HepG2 (cell line): Measurements from ENCODE around the gene RPS6KB1. TPM values are rescaled to one million over a fixed set of nuclear protein-coding genes. Genes with fewer than 3 reads are reported as not detected.

ENCODE experiments used
- HNF1B ChIP-seq: sonication (generic); formaldehyde crosslinking; IDR thresholded peaks from 2 replicates; pipeline ENCODE4 v1.5.1; 2020; ENCODE audit warnings: mild to moderate bottlenecking, moderate library complexity, missing genetic modification reagents
- NFE2 ChIP-seq: sonication (generic); formaldehyde crosslinking; IDR thresholded peaks from 2 replicates; pipeline ENCODE4 v1.4.0; 2020; ENCODE audit warnings: missing genetic modification reagents
- RAD21 ChIP-seq: fragments of 450-650 bp; formaldehyde crosslinking; IDR thresholded peaks from 2 replicates; pipeline ENCODE4 v1.5.0; 2020; ENCODE audit warnings: mild to moderate bottlenecking
- RFXAP ChIP-seq: sonication (generic); formaldehyde crosslinking; IDR thresholded peaks from 2 replicates; pipeline ENCODE4 v1.4.0; 2020; ENCODE audit warnings: missing genetic modification reagents, borderline replicate concordance
- SRSF4 ChIP-seq: fragments of 200-400 bp; formaldehyde crosslinking; IDR thresholded peaks from one replicate; pipeline ENCODE4 v1.6.1; 2018; ENCODE audit warnings: mild to moderate bottlenecking, low read depth, low read length, moderate library complexity; ENCODE audit not compliant: poor library complexity, severe bottlenecking
- THAP7 ChIP-seq: sonication (generic); formaldehyde crosslinking; IDR thresholded peaks from 2 replicates; pipeline ENCODE4 v1.8.1; 2023; ENCODE audit warnings: mild to moderate bottlenecking, missing genetic modification reagents
- THAP9 ChIP-seq: sonication (generic); formaldehyde crosslinking; IDR thresholded peaks from 2 replicates; pipeline ENCODE4; 2020; ENCODE audit warnings: missing genetic modification reagents, mild to moderate bottlenecking, borderline replicate concordance
- ZFP62 ChIP-seq: sonication (generic); formaldehyde crosslinking; IDR thresholded peaks from 2 replicates; pipeline ENCODE4 v1.4.0; 2020; ENCODE audit warnings: missing genetic modification reagents
- ZNF12 ChIP-seq: sonication (generic); formaldehyde crosslinking; IDR thresholded peaks from 2 replicates; pipeline ENCODE4 v1.5.0; 2020; ENCODE audit warnings: missing genetic modification reagents
- ZNF18 ChIP-seq: sonication (generic); formaldehyde crosslinking; IDR thresholded peaks from 2 replicates; pipeline ENCODE4 v1.8.0; 2022; ENCODE audit warnings: mild to moderate bottlenecking, missing genetic modification reagents; ENCODE audit not compliant: insufficient replicate concordance
- ZNF605 ChIP-seq: sonication (generic); formaldehyde crosslinking; IDR thresholded peaks from 2 replicates; pipeline ENCODE4 v1.8.0; 2022; ENCODE audit warnings: mild to moderate bottlenecking, missing genetic modification reagents
- ZNF646 ChIP-seq: sonication (generic); formaldehyde crosslinking; IDR thresholded peaks from 2 replicates; pipeline ENCODE4 v1.9.0; 2021; ENCODE audit warnings: mild to moderate bottlenecking, missing genetic modification reagents
- ZNF660 ChIP-seq: sonication (generic); formaldehyde crosslinking; IDR thresholded peaks from 2 replicates; pipeline ENCODE4 v1.5.1; 2020; ENCODE audit warnings: mild to moderate bottlenecking, low read depth, missing genetic modification reagents, borderline replicate concordance
- polyA plus RNA-seq, 8 experiments: library from polyadenylated mRNA; depleted of rRNA in 3 of 8; stranded (reverse) in 7 of 8; unstranded in 1 of 8; fragments of >200 nt; fragmentation: Illumina TruSeq in 4 of 8; extraction: Trizol in 4 of 8; gene quantifications; 2 replicates each; pipeline versions ENCODE4 v1.2.1 to v1.2.3, GENCODE V29; 2011 to 2016; ENCODE audit warnings: low read depth in 4 of 8, missing spikeins in 1 of 8, mixed read lengths in 1 of 8; ENCODE audit not compliant: insufficient read depth in 1 of 8
- total RNA-seq, 5 experiments: library from RNA; depleted of rRNA; stranded (reverse); fragments of >200 nt; fragmentation: Illumina TruSeq; extraction: Trizol; gene quantifications; 2 replicates each; pipeline ENCODE4 v1.2.3, GENCODE V29; 2016; ENCODE audit warnings: low read depth in 1 of 5

The RPS6KB1 gene
- total and polyA plus RNA-seq, 2 of the 13 experiments (the other 11 are each of a cell fraction or from before 2014, with no cell fraction given) = 16.5 to 42.2 TPM

GRCh38 chr17:59846394-59847165, 46.3 kb upstream of the RPS6KB1 start (continued):
- 0 out of 2 replicates have a peak, but pooled peaks have one; percentile 61 for TF ChIP-seq THAP7 (CRISPR knock-in tag)
- TF ChIP-seq ZNF18 (CRISPR knock-in tag) = peak; percentile 50
- TF ChIP-seq ZFP62 (CRISPR knock-in tag) = no peak
- no peak for TF ChIP-seq SRSF4
- peak; percentile 49; the same call in 1 of the 2 replicates for TF ChIP-seq ZNF646 (CRISPR knock-in tag)
- TF ChIP-seq THAP9 = no peak
- TF ChIP-seq RAD21 (CRISPR knock-in tag) = peak; percentile 28; the same call in 1 of the 2 replicates
- peak; percentile 86 for TF ChIP-seq ZNF605 (CRISPR knock-in tag)
- peak; percentile 91; the same call in 1 of the 2 replicates for TF ChIP-seq RFXAP
- TF ChIP-seq HNF1B = peak; percentile 78; the same call in 1 of the 2 replicates
- no peak for TF ChIP-seq ZNF660
- TF ChIP-seq NFE2 = no peak
- TF ChIP-seq ZNF12 (CRISPR knock-in tag) = peak; percentile 56; the same call in 1 of the 2 replicates
